MM.1S (cell line): Measurements from ENCODE around the gene PRSS3.
"Not testable (repeated sequence)": the region's sequence is repeated elsewhere in the genome, so short reads cannot be mapped to it uniquely, and the experiment has no call there.

Experiments
- EZH2 ChIP-seq: fragments of 300-600 bp; sonication (generic); optimal IDR thresholded peaks from 2 replicates; pipeline ENCODE3; 2017; ENCODE audit warnings: low read depth, mild to moderate bottlenecking, antibody characterized with exemption, low read length, mixed read lengths
- TF ChIP-seq, protein P1 (sequence below): fragments of 300-600 bp; sonication (generic); IDR thresholded peaks from 2 replicates; pipeline ENCODE4 v1.5.1; 2016; ENCODE audit warnings: antibody characterized with exemption, low read length, mixed read lengths

DNA sequence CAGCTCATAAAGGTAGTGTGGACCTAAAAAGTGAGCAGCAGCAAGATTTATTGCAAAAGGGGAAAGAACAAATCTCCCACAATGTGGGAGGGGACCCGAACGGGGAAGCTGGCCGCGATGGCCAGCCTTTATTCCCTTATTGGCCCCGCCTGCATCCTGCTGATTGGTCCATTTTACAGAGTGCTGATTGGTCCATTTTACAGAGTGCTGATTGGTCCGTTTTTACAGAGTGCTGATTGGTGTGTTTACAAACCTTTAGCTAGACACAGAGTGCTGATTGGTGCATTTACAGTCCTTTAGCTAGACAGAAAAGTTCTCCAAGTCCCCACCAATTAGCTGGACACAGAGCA, 46.1 kb upstream of the PRSS3 start:
- TF ChIP-seq, protein P1, sequence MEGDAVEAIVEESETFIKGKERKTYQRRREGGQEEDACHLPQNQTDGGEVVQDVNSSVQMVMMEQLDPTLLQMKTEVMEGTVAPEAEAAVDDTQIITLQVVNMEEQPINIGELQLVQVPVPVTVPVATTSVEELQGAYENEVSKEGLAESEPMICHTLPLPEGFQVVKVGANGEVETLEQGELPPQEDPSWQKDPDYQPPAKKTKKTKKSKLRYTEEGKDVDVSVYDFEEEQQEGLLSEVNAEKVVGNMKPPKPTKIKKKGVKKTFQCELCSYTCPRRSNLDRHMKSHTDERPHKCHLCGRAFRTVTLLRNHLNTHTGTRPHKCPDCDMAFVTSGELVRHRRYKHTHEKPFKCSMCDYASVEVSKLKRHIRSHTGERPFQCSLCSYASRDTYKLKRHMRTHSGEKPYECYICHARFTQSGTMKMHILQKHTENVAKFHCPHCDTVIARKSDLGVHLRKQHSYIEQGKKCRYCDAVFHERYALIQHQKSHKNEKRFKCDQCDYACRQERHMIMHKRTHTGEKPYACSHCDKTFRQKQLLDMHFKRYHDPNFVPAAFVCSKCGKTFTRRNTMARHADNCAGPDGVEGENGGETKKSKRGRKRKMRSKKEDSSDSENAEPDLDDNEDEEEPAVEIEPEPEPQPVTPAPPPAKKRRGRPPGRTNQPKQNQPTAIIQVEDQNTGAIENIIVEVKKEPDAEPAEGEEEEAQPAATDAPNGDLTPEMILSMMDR: not testable (repeated sequence)
- not testable (repeated sequence) for TF ChIP-seq EZH2
